B cell (primary cell): ENCODE data around the gene INTS3. TPM values are rescaled to one million over a fixed set of nuclear protein-coding genes. Genes with fewer than 3 reads are reported as not detected.

Source experiments
- ATAC-seq: fragments of 200-7000 bp; cut with Tn5 transposase; one replicate; pipeline ENCODE4 v1.10.0; 2021; ENCODE audit warnings: low read depth, mild to moderate bottlenecking, moderate number of reproducible peaks, moderate library complexity
- CTCF ChIA-PET: fragments of 350-600 bp; sonication (Branson Sonifier 250); formaldehyde crosslinking; loops from one replicate; lab custom pipeline; 2021; ENCODE audit warnings: antibody characterized with exemption, inconsistent platforms; lab: Charles Lee
- POLR2A ChIA-PET: fragments of 350-600 bp; sonication (Branson Sonifier 250); formaldehyde crosslinking; loops from one replicate; lab custom pipeline; 2021; ENCODE audit warnings: antibody characterized with exemption; lab: Charles Lee
- DNase-seq: peaks from one replicate; pipeline ENCODE4 v3.0.0; 2013
- H2AFZ ChIP-seq: 2 replicates; pipeline ENCODE4 v1.6.1; 2012; ENCODE audit warnings: mild to moderate bottlenecking, low read depth, low read length; ENCODE audit not compliant: insufficient read depth, poor library complexity, severe bottlenecking
- H3K27ac ChIP-seq, 2 donors: 1 replicate in 1 of 2; 2 replicates in 1 of 2; pipeline ENCODE4 v1.5.1; 2012 to 2013; ENCODE audit warnings: low read length in 2 of 2, mild to moderate bottlenecking in 2 of 2, moderate library complexity in 1 of 2
- H3K27me3 ChIP-seq, 4 experiments: fragments of 200-600 bp in 1 of 4; sonication (generic) in 1 of 4; replicated peaks in 1 of 4; 1 replicate in 2 of 4; 2 replicates in 2 of 4; pipeline versions ENCODE4 v1.6.1 to v1.7.0; 2013 to 2016; ENCODE audit warnings: low read length in 3 of 4, mild to moderate bottlenecking in 2 of 4, mixed read lengths in 1 of 4, moderate library complexity in 1 of 4; ENCODE audit not compliant: insufficient read depth in 4 of 4, control insufficient read depth in 3 of 4; ENCODE audit errors: control extremely low read depth in 1 of 4
- H3K36me3 ChIP-seq, 2 experiments: replicated peaks in 1 of 2; 1 replicate in 1 of 2; 2 replicates in 1 of 2; pipeline versions ENCODE4 v1.6.1 to v1.7.1; 2013; ENCODE audit warnings: low read length in 1 of 2; ENCODE audit not compliant: insufficient read depth in 2 of 2, control insufficient read depth in 1 of 2; ENCODE audit errors: control extremely low read depth in 1 of 2, extremely low read depth in 1 of 2
- H3K4me1 ChIP-seq, 2 donors: fragments of 200-600 bp in 1 of 2; sonication (generic) in 1 of 2; 1 replicate in 1 of 2; 2 replicates in 1 of 2; pipeline versions ENCODE4 v1.5.1 to v1.6.1; 2013 to 2017; ENCODE audit warnings: low read length in 2 of 2; ENCODE audit not compliant: control insufficient read depth in 2 of 2, insufficient read depth in 2 of 2
- H3K4me2 ChIP-seq: replicated peaks from 2 replicates; pipeline ENCODE3; 2012; ENCODE audit warnings: mild to moderate bottlenecking, low read depth, low read length; ENCODE audit not compliant: poor library complexity, severe bottlenecking
- H3K4me3 ChIP-seq, 5 experiments: fragments of 200-600 bp in 1 of 5; sonication (generic) in 1 of 5; 1 replicate in 3 of 5; 2 replicates in 2 of 5; pipeline versions ENCODE4 v1.5.1 to v1.7.0; 2011 to 2016; ENCODE audit warnings: low read length in 4 of 5, mild to moderate bottlenecking in 4 of 5, low read depth in 2 of 5, control low read depth in 1 of 5, moderate library complexity in 1 of 5; ENCODE audit not compliant: insufficient read depth in 1 of 5; ENCODE audit errors: control extremely low read depth in 1 of 5, extremely low read depth in 1 of 5
- H3K79me2 ChIP-seq: fragments of 200-600 bp; sonication (generic); one replicate; pipeline ENCODE4 v1.6.0; 2016; ENCODE audit warnings: low read length; ENCODE audit not compliant: control insufficient read depth, insufficient read depth
- H3K9ac ChIP-seq: fragments of 200-600 bp; sonication (generic); 2 replicates; pipeline ENCODE4 v1.6.1; 2017; ENCODE audit warnings: mild to moderate bottlenecking, low read length, moderate library complexity
- H3K9me3 ChIP-seq, 3 donors: one replicate each; pipeline versions ENCODE4 v1.6.1 to v1.7.1; 2013; ENCODE audit warnings: low read length in 2 of 3; ENCODE audit not compliant: control insufficient read depth in 2 of 3, insufficient read depth in 1 of 3; ENCODE audit errors: control extremely low read depth in 1 of 3
- H4K20me1 ChIP-seq: 2 replicates; pipeline ENCODE4 v1.6.0; 2012; ENCODE audit warnings: mild to moderate bottlenecking, low read length; ENCODE audit not compliant: insufficient read depth, control insufficient read depth, poor library complexity, severe bottlenecking
- H3K27ac Mint-ChIP-seq: one replicate; pipeline ENCODE4 v1.8.0; 2021; ENCODE audit warnings: mixed read lengths
- H3K27me3 Mint-ChIP-seq: one replicate; pipeline ENCODE4 v1.8.0; 2021; ENCODE audit warnings: mixed read lengths
- H3K4me1 Mint-ChIP-seq: one replicate; pipeline ENCODE4 v1.8.0; 2021; ENCODE audit warnings: mixed read lengths
- H3K4me3 Mint-ChIP-seq: one replicate; pipeline ENCODE4 v1.8.0; 2021; ENCODE audit warnings: mixed read lengths
- H3K9me3 Mint-ChIP-seq: one replicate; pipeline ENCODE4 v1.8.0; 2022; ENCODE audit warnings: mixed read lengths; ENCODE audit not compliant: insufficient read depth
- CTCF ChIP-seq: fragments of 200-600 bp; IDR thresholded peaks from one replicate; pipeline ENCODE4 v1.8.0; 2022; ENCODE audit warnings: antibody characterized with exemption, mild to moderate bottlenecking
- EZH2 ChIP-seq: IDR thresholded peaks from 2 replicates; pipeline ENCODE4 v1.6.1; 2012; ENCODE audit warnings: borderline replicate concordance, low read depth, mild to moderate bottlenecking, moderate library complexity, low read length; ENCODE audit not compliant: insufficient read depth, poor library complexity, severe bottlenecking
- WGBS: methylation state at CpG from one replicate; pipeline ENCODE4 v1.1.5; 2013; ENCODE audit warnings: missing lambda C conversion rate; ENCODE audit not compliant: insufficient coverage; 5-methylcytosine and 5-hydroxymethylcytosine counted together
- intact Hi-C: fragments of 100-400 bp; cut with micrococcal nuclease; formaldehyde crosslinking; loops from one replicate; pipeline ENCODE4 v1.10.0; 2022
- polyA plus RNA-seq: library from polyadenylated mRNA; depleted of rRNA; stranded (reverse); fragments of >200 nt; gene quantifications from 2 replicates; pipeline ENCODE4 v1.2.3, GENCODE V29; 2012
- total RNA-seq, 2 donors: library from RNA; stranded (reverse); fragments of 120-200 nt in 1 of 2; gene quantifications; 1 replicate in 1 of 2; 2 replicates in 1 of 2; pipeline versions ENCODE4 v1.2.3 to v1.2.4, GENCODE V29; 2013 to 2022

Gene INTS3
- total and polyA plus RNA-seq, 2 donors (not counting 1 experiment from before 2014, with no cell fraction given), result 69.1 to 84.1 TPM

GRCh38 chr1:153774780-153775457 lies 47.1 kb downstream of the INTS3 start, which contains the start of gene SLC27A3:
Gene SLC27A3 (plus strand): TSS chr1:153775407. CDS start chr1:153775498, 91 bp downstream.
- no peaks in the 10 kb centered on the region for H3K9me3 ChIP-seq
- peak within 1 kb of the TSS; percentile 81 for H3K9ac ChIP-seq
- peak; percentile 40 for ATAC-seq
- no peaks in the 10 kb centered on the region for H3K27me3 ChIP-seq
- Mint-ChIP-seq H3K9me3 (no peaks in the 10 kb centered on the region), H3K27me3 (no peaks in the 10 kb centered on the region), H3K27ac (peak within 1 kb of the TSS; percentile 84), H3K4me1 (peaks cover 39% of the 10 kb centered on the region), H3K4me3 (peak within 1 kb of the TSS; percentile 91)
- ChIA-PET POLR2A (interaction anchor here (0.6 to 2.2 kb wide), 11 partner anchors 8 to 212 kb away, joined by 3 to 9 read pairs (median 4); partner anchors contain the start of genes CHTOP, CREB3L4, INTS3 and RAB13), CTCF (interaction anchor here (0.5 to 2.5 kb wide), 5 partner anchors 97 to 317 kb away, joined by 3 to 11 read pairs (median 3); partner anchors contain the start of gene RAB13)
- intact Hi-C loops, result loop anchor here (1.0 to 2.0 kb wide), 3 partner anchors 8 to 26 kb away; no protein-coding TSS in a partner anchor
- H2AFZ ChIP-seq, result peak within 1 kb of the TSS; percentile 84
- H3K4me1 ChIP-seq, result peaks cover 28 to 42% of the 10 kb centered on the region in 2 donors
- no peak for TF ChIP-seq CTCF
- no peak for TF ChIP-seq EZH2
- peak within 1 kb of the TSS; percentile 98 for H3K4me2 ChIP-seq
- H4K20me1 ChIP-seq, result peaks cover 9% of the 10 kb centered on the region
- WGBS, result 18% methylated on average over 33 of the region's 35 CpGs
- H3K4me3 ChIP-seq, result peak within 1 kb of the TSS; percentile 49 to 80 (median 71)
- peaks cover 6% of the 10 kb centered on the region for H3K79me2 ChIP-seq
- H3K36me3 ChIP-seq, result peaks cover 0 to 21% of the 10 kb centered on the region in 2 experiments
- peak within 1 kb of the TSS; percentile 34 to 48 for H3K27ac ChIP-seq
- DNase-seq, result peak; percentile 9
